Neural cell (in vitro differentiated cells): Measurements from ENCODE around the gene NUP107.

ENCODE experiments used
- EZH2 ChIP-seq: fragments of 200-600, 300-800 bp; shearing (Covaris generic), sonication (generic); IDR thresholded peaks from 2 replicates; pipeline ENCODE4 v1.6.1; 2014; ENCODE audit warnings: antibody characterized with exemption, low read length, borderline replicate concordance, mild to moderate bottlenecking; ENCODE audit not compliant: insufficient read depth, poor library complexity, severe bottlenecking
- POLR2AphosphoS5 ChIP-seq: IDR thresholded peaks from 2 replicates; pipeline ENCODE4 v1.6.1; 2012
- RAD21 ChIP-seq: fragments of 450-650 bp; conservative IDR thresholded peaks from 2 replicates; pipeline ENCODE4 v1.6.1; 2014; ENCODE audit warnings: antibody characterized with exemption, mild to moderate bottlenecking, moderate library complexity
- TF ChIP-seq, protein P1 (sequence below): fragments of 450-650 bp; IDR thresholded peaks from 2 replicates; pipeline ENCODE4 v1.5.1; 2014; ENCODE audit warnings: antibody characterized with exemption, mild to moderate bottlenecking, moderate library complexity; ENCODE audit not compliant: poor library complexity, severe bottlenecking
- TF ChIP-seq, protein P2 (sequence below): IDR thresholded peaks from 2 replicates; pipeline ENCODE4 v1.6.1; 2012; ENCODE audit warnings: borderline replicate concordance

GRCh38 chr12:68769941-68770340, 83.2 kb downstream of the NUP107 start:
- TF ChIP-seq EZH2 (no peak), POLR2AphosphoS5 (no peak), RAD21 (no peak)
- TF ChIP-seq, protein P1, sequence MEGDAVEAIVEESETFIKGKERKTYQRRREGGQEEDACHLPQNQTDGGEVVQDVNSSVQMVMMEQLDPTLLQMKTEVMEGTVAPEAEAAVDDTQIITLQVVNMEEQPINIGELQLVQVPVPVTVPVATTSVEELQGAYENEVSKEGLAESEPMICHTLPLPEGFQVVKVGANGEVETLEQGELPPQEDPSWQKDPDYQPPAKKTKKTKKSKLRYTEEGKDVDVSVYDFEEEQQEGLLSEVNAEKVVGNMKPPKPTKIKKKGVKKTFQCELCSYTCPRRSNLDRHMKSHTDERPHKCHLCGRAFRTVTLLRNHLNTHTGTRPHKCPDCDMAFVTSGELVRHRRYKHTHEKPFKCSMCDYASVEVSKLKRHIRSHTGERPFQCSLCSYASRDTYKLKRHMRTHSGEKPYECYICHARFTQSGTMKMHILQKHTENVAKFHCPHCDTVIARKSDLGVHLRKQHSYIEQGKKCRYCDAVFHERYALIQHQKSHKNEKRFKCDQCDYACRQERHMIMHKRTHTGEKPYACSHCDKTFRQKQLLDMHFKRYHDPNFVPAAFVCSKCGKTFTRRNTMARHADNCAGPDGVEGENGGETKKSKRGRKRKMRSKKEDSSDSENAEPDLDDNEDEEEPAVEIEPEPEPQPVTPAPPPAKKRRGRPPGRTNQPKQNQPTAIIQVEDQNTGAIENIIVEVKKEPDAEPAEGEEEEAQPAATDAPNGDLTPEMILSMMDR, result no peak
- TF ChIP-seq, protein P2, sequence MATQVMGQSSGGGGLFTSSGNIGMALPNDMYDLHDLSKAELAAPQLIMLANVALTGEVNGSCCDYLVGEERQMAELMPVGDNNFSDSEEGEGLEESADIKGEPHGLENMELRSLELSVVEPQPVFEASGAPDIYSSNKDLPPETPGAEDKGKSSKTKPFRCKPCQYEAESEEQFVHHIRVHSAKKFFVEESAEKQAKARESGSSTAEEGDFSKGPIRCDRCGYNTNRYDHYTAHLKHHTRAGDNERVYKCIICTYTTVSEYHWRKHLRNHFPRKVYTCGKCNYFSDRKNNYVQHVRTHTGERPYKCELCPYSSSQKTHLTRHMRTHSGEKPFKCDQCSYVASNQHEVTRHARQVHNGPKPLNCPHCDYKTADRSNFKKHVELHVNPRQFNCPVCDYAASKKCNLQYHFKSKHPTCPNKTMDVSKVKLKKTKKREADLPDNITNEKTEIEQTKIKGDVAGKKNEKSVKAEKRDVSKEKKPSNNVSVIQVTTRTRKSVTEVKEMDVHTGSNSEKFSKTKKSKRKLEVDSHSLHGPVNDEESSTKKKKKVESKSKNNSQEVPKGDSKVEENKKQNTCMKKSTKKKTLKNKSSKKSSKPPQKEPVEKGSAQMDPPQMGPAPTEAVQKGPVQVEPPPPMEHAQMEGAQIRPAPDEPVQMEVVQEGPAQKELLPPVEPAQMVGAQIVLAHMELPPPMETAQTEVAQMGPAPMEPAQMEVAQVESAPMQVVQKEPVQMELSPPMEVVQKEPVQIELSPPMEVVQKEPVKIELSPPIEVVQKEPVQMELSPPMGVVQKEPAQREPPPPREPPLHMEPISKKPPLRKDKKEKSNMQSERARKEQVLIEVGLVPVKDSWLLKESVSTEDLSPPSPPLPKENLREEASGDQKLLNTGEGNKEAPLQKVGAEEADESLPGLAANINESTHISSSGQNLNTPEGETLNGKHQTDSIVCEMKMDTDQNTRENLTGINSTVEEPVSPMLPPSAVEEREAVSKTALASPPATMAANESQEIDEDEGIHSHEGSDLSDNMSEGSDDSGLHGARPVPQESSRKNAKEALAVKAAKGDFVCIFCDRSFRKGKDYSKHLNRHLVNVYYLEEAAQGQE, result no peak
